Spleen (tissue), 7 donors: ENCODE results near the gene FIBCD1.

ENCODE experiments used
- CTCF ChIP-seq, 11 experiments: fragments of 200-600 bp in 7 of 11; fragments of 450-650 bp in 4 of 11; sonication (generic) in 4 of 11; IDR thresholded peaks in 8 of 11; conservative IDR thresholded peaks in 3 of 11; 1 replicate in 7 of 11; 2 replicates in 4 of 11; pipeline versions ENCODE4 v1.4.0 to v1.8.0; 2016 to 2021; ENCODE audit warnings: antibody characterized with exemption in 11 of 11, inconsistent platforms in 4 of 11, mild to moderate bottlenecking in 1 of 11
- POLR2A ChIP-seq, 3 donors: fragments of 450-650 bp; IDR thresholded peaks; one replicate each; pipeline ENCODE4 v1.5.1; 2017; ENCODE audit warnings: antibody characterized with exemption in 3 of 3, mild to moderate bottlenecking in 1 of 3
- donor health status: DM: no; HTN: no; CAD: no; lungs with moderate emphysema.
- donor health status: DM: no; HTN: no; CAD: no.
- donor health status: DM: no; HTN: no; CAD: no.

GRCh38 chr9:130984521-130984920 lies 45.5 kb upstream of the FIBCD1 start:
- no peak for TF ChIP-seq CTCF (IDR thresholded peaks at IDR 0.05 in 8 of 11, conservative IDR thresholded peaks at IDR 0.05 in 3 of 11)
- TF ChIP-seq POLR2A (IDR thresholded peaks at IDR 0.05): no peak
